Measurements from ENCODE around the gene SOX6. TPM values are rescaled to one million over a fixed set of nuclear protein-coding genes. Genes with fewer than 3 reads are reported as not detected.
"Not testable (repeated sequence)": the region's sequence is repeated elsewhere in the genome, so short reads cannot be mapped to it uniquely, and the experiment has no call there.

The SOX6 gene
- polyA plus RNA-seq, 1 experiment, result 6.0 TPM

DNA sequence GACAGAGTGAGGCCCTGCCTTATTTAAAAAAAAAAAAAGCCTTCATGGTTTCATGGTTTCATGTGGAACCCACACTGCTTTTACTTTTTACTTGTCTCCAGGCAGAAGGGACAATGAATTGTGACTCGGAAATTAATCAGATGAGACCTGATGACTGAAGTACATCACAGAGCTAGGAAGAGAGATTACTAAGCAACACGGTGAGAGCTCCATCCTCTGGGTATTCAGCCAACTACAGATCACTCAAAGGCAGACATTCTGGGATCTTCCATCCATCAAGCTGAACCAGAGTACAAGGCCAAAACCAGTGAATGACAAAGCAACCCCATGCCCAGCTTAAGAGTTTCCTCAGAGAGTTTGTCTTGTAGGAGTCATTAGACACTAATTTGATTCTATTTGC is 433.2 kb downstream of the SOX6 start:
- Histone ChIP-seq H3K9me3 (ENCODE audit: control insufficient read depth, insufficient read depth, low read length) (no peaks in the 10 kb centered on the region), H3K4me3 (ENCODE audit: low read depth, low read length) (no peak overlapping the region), H3K27ac (ENCODE audit: low read depth, low read length) (no peak overlapping the region), H3K27me3 (ENCODE audit: control insufficient read depth, insufficient read depth, low read length) (no peaks in the 10 kb centered on the region)
- no peak for TF ChIP-seq CTCF (IDR thresholded peaks at IDR 0.05; ENCODE audit: low read depth, low read length)
- DNase-seq (ENCODE audit: low read depth, low spot score), result no peak
- POLR2A ChIA-PET, result no interaction called here
- CTCF ChIA-PET, result interaction anchor here (1.2 kb wide), 1 partner anchor 14 kb away, joined by 4 read pairs; no protein-coding TSS in a partner anchor

DNA sequence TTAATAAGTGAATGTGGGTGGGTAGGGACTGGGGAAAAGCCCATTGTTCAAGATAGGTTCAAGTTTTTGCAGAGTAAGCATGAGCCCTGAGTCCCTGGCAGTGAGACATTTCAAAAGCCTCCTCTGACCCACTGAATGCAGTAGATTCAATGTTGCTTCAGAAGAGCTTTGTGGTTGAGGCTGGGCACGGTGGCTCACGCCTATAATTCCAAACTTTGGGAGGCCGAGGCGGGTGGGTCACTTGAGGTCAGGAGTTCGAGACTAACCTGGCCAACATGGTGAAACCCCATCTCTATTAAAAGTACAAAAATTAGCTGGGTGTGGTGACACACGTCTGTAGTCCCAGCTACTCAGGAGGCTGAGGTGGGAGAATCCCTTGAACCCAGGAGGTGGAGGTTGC is 433.6 kb downstream of the SOX6 start:
- CTCF ChIA-PET, result interaction anchor here (1.2 kb wide), 1 partner anchor 15 kb away, joined by 4 read pairs; no protein-coding TSS in a partner anchor
- POLR2A ChIA-PET; H3K9me3 ChIP-seq (ENCODE audit: control insufficient read depth, insufficient read depth, low read length): not testable (repeated sequence)

DNA sequence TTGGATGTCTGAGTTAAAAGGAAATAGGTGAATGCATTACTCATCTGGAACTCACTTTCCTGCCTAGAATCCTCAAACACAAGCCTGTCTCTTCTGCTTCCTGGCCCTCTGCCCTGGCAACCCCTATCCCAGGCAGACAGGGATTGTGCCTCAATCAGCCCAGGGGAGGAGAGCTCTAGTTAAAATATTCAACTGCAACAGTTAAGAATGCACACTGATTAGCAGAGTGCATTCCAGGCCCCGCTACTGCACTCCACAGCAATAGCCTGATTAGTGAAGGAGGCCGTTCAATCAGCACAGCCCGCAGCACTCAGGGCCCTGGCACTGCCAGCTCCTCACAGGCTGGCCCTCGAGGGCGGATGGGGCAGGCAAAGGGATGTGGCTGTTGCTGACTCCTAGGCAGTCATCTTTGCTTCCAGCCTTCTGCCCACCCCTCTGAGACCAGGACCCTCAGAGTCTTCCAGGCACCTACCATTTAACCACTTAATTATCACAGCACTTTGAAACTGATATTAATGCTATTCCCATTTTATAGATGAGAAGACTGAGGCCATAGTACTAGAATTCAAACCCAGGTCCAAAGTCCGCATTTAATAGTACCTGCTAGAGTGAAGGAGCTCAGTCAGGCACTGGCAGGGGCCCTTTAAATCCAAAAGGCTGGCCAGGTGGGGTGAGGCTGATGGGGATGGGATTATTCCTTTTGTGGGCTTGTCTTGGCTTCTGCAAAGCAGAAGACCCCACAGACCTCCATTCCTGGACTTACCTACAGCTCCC is 435.3 kb downstream of the SOX6 start:
- no peaks in the 10 kb centered on the region for H3K9me3 ChIP-seq (ENCODE audit: control insufficient read depth, insufficient read depth, low read length)
- DNase-seq (ENCODE audit: low read depth, low spot score), result no peak
- no peaks in the 10 kb centered on the region for H3K27me3 ChIP-seq (ENCODE audit: control insufficient read depth, insufficient read depth, low read length)
- TF ChIP-seq CTCF (IDR thresholded peaks at IDR 0.05; ENCODE audit: low read depth, low read length), result no peak
- ChIA-PET POLR2A (interaction anchor here (0.6 kb wide), 2 partner anchors 28 to 845 kb away, joined by 3 to 5 read pairs; no protein-coding TSS in a partner anchor), CTCF (interaction anchor here (0.8 to 1.2 kb wide), 2 partner anchors 12 to 102 kb away, joined by 3 read pairs; no protein-coding TSS in a partner anchor)
- no peak overlapping the region for H3K4me3 ChIP-seq (ENCODE audit: low read depth, low read length)
- no peak overlapping the region for H3K27ac ChIP-seq (ENCODE audit: low read depth, low read length)

More for the DNA sequence above, 433.6 kb downstream of the SOX6 start:
- H3K27ac ChIP-seq (ENCODE audit: low read depth, low read length); DNase-seq (ENCODE audit: low read depth, low spot score); H3K4me3 ChIP-seq (ENCODE audit: low read depth, low read length); H3K27me3 ChIP-seq (ENCODE audit: control insufficient read depth, insufficient read depth, low read length): not testable (repeated sequence)

- H3K4me3 ChIP-seq (ENCODE audit: low read depth, low read length), result no peak overlapping the region
- POLR2A ChIA-PET, result no interaction called here
- H3K27ac ChIP-seq (ENCODE audit: low read depth, low read length), result no peak overlapping the region
- no peak for DNase-seq (ENCODE audit: low read depth, low spot score)
- H3K27me3 ChIP-seq (ENCODE audit: control insufficient read depth, insufficient read depth, low read length), result no peaks in the 10 kb centered on the region
- CTCF ChIA-PET, result interaction anchor here (0.6 to 1.1 kb wide), 2 partner anchors 23 to 97 kb away, joined by 3 read pairs; no protein-coding TSS in a partner anchor
- H3K9me3 ChIP-seq (ENCODE audit: control insufficient read depth, insufficient read depth, low read length), result no peaks in the 10 kb centered on the region
- TF ChIP-seq CTCF (IDR thresholded peaks at IDR 0.05; ENCODE audit: low read depth, low read length), result no peak
Measured at GRCh38 chr11:15918674-15919073, 437.7 kb downstream of the SOX6 start.

GRCh38 chr11:15918212-15918611 is 438.1 kb downstream of the SOX6 start:
- Histone ChIP-seq H3K27me3 (ENCODE audit: control insufficient read depth, insufficient read depth, low read length) (no peaks in the 10 kb centered on the region), H3K27ac (ENCODE audit: low read depth, low read length) (no peak overlapping the region), H3K4me3 (ENCODE audit: low read depth, low read length) (no peak overlapping the region), H3K9me3 (ENCODE audit: control insufficient read depth, insufficient read depth, low read length) (no peaks in the 10 kb centered on the region)
- TF ChIP-seq CTCF (IDR thresholded peaks at IDR 0.05; ENCODE audit: low read depth, low read length), result no peak
- POLR2A ChIA-PET, result no interaction called here
- no peak for DNase-seq (ENCODE audit: low read depth, low spot score)
- CTCF ChIA-PET, result interaction anchor here (1.1 kb wide), 1 partner anchor 96 kb away, joined by 3 read pairs; no protein-coding TSS in a partner anchor

Measured in AG04450 (cell line).